Inflammatory macrophage (primary cell): ENCODE results near the gene ITGB5.
A peak's percentile ranks its signal among the peaks of the same experiment; 100 is the strongest.

Source experiments
- DNase-seq, 2 donors: peaks; one replicate each; pipeline ENCODE4 v3.0.0-alpha.2; 2020 to 2022

ITGB5 gene

DNA sequence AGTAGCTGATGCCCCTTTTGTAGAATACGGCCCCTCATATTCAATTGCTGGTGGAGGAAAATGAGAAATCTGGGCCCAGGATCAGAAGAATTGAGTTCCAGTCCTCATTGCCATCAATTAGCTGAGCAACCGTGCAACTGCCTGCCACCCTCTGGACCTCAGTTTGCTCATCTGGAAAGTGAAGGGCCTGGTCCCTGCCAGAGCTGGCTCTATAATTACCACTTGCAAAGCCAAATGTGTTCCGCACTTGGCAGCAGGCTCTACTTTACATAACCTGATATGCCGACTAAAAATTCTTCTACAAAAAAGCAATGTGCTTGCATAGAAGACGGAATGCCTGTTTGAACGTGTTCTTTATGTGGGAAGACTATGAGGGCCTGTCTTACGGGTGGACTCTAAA, 8.6 kb upstream of the ITGB5 start:
- no peak for DNase-seq

DNA sequence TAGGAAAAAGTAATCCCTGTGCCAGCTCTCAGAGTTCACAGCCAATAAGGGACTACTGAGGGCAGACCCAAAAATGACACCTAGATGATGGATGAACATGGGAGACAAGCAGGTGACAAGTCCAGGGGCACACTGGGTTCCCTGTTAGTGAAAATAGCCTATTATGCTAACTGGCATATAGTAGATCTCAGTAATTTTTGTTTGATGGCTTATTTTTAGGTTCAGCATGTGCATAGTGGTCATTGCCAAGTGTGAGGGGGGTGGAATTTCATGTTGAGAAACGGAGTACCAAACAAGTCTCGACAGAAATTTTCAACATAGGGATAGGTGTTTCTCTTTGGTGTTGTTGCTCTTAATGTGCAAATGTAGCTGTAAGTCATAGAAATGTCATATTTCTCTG, 6.4 kb upstream of the ITGB5 start:
- DNase-seq = no peak

DNA sequence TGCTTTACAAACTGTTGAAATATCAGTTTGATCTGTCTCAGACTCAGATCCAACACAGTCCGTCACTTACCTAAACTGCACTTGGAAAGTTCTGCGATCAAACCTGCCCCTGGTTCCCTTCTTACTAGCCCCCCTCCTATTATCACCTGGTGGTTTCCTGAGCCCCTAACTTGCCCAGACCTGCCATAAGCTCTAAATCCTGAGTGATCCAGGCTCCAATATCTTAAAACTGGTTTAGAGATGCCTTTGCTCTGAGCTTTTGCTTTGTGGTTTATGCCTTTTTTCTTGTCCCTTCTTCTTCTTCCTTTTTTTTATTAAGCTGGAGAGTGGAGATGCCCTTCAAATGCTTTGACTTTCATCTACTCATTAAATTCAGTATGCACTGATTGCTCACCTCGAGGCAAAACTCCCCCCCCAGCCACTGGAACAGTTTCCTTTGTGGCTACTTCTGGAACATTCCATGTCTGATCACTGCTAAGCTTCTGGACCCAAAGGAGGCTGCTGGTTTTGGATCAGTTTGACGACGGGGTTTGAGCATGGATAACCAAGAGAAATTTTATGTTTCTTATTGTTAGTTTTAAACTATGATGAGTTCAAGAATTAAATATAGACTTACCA, 3.5 kb upstream of the ITGB5 start:
- no peak for DNase-seq

DNA sequence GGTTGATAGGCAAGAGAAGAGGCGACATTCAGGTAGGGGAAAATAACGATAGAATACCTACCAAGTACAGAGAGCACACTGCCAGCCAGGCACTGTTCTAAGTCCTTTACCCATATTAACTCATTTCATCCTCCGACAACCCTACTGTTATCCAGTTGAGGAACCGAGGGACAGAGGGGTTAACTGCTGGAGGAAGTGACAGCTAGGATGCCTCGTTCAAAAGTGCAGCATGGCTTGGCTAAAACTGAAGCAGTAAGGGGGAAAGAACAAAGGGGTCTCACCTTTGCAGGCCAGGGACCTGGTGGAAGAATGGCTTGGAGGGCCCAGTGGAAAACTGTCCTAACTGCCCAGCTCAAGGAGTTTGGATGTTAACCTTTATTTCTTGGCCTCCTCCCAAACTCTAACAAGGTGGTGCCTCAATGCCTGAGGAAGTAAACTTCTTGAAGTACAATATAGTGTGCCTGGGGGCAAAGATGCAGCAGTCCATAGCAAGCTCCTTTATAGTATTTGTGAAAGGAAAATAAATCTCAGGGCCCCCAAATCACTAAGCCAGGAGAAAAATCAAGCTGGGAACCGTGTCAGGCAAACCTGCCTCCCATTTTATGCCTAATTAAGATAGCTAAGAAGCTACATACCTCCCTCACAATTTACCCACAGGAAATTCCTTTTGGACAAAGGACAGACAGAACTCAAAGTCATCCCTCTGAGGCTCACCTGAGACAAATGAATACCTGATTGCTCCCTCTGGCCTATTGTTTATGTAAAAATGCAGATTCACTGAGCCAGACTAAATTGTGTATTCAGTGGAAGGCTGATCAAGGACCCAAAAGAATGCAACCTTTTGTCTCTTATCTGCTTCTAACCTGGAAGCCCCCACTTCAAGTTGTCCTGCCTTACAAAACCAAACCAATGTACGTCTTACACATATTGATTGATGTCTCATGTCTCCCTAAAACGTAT, 1.6 kb upstream of the ITGB5 start:
- DNase-seq = no peak

DNA sequence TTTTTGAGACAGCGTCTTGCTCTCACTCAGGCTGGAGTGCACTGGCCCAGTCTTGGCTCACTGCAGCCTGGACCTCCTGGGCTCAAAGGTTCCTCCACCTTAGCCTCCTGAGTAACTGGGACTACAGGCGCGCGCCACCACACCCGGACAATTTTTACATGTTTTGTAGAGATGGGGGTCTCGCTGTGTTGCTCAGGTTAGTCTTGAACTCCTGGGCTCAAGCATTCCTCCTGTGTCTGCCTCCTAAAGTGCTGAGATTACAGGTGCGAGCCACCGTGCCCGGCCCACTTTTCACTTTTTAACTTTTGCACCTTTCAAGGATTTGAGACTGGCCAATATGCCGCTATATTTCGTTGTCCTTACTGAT, 750 bp upstream of the ITGB5 start:
- DNase-seq = no peak

DNA sequence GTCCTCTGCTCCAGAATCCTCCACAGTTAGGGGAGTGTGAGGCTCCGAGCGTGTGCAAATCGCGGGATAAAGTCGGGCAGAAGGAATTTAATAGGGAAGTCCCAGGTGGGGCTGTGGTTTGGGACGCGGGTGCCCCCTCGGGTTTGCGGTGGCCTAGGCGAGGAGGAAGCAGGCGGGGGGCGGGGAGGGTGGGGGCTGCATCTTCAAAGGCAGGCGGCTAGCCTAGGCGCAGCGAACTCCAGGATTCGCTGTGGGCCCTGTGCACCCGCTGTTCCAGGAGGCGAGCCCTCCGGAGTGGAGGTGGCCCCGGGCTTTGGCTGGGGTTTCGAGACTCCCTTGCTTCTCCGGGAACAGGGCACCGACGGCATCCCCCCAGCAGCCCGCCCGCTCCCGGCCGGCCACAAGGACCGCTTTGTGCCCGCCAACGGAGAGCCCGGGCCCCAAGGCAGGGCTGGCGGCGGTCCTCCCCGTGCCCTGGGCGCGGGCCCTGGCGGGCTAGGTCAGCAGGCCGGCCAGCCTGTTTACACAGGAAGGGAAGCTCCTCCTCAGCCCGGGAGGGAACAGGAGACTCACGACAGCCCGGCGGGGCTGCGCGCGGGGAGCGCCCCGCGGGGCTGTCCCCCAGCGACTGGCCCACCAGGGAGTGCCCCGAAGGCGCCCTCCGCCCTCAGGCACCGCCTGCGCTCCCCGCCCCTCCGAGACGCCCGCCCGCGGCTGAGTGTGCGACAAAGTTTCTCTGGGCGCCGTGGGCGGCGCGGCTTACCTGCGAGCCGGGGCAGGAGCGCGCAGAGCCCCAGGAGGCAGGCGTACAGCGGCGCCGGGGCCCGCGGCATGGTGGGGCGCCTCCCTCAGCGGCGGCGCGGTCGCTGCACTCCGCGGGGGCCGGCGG, 753 bp downstream of the ITGB5 start:
- peak; percentile 23 to 52 for DNase-seq

DNA sequence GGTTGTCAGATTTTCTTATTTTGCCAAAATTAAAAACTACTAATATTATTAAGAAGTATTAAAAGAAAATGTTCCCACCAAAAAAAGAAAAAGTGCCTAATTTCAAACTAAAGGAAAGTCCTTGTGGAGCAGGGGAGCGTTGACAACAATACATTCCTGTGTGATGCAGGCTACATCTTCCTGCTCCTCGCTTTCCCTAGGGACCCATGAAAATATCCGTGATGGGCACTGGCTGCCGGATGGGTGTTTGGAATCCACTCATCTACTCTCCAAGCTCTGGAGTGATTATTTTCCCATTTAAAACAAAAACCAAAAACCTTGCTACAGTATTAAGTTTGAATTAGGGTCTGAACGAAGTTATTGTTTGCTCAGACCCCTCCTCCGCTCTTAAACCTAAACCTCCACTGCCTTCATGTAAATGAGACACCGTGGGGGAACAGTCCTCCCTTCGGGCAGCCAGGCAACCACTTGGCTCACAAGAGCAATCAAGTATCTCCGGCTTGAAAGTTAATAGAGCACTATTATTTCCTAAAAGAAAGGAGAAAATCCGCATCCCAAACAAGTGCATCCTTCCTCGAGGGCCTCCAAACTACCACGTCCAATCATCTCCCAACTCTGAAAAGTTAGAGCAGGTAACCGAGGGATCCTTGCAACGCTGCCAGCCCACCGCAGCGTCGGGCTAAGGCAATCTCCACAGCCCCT, 1.5 kb downstream of the ITGB5 start:
- no peak for DNase-seq

DNA sequence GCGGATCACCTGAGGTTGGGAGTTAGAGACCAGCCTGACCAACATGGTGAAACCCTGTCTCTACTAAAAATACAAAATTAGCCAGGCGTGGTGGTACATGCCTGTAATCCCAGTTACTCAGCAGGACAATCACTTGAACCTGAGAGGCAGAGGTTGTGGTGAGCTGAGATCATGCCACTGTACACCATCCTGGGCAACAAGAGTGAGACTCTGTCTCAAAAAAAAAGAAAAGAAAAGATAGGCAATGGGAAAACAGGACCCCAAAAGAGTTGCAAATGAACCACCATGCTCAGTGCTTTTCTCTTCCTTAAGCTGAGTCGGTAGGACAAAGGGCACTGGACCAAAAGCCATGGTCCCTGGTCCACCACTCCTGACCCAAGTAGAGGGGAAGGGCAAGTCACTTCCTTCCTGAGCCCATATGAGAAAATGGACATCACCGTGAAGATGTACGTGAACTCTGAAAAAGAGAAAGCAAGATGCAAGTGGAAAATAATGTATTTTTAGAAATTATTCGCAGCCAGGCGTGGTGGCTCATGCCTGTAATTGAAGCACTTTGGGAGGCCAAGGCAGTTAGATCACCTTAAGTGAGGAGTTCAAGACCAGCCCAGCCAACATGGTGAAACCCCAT, 2.6 kb downstream of the ITGB5 start:
- DNase-seq = no peak

DNA sequence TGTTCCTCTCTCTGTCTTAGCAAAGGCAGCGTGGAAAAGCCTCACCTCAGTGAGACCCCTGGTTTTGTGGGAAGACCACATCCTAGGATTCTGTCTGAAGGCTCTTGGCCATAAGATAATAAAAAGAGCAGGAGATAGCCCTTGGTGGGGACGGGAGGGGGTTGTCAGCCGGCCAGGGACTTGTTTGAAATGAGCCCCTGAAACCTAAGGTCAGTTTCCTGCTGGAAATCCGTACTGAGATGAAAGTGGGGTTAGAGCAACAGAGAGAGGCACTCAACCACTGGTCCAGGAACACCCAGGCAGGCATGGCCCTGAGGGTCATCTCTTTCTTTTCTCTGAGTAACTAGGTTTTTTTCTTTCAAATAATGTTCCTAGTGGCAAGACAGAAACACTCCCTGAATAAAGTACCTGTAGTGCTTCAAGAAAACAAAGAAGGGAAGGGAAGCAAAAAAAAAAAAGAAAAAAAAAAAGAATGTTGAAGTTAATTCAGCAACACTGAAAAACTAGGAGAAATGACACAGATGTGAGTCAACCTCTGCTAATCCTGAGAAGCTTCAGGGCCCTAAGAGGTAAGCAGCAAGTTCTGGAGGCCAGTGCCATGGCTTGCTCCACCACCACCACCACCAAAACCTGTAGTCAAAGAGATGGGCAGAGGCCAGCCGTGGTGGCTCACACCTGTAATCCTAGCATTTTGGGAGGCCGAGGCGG, 3.2 kb downstream of the ITGB5 start:
- DNase-seq = no peak

DNA sequence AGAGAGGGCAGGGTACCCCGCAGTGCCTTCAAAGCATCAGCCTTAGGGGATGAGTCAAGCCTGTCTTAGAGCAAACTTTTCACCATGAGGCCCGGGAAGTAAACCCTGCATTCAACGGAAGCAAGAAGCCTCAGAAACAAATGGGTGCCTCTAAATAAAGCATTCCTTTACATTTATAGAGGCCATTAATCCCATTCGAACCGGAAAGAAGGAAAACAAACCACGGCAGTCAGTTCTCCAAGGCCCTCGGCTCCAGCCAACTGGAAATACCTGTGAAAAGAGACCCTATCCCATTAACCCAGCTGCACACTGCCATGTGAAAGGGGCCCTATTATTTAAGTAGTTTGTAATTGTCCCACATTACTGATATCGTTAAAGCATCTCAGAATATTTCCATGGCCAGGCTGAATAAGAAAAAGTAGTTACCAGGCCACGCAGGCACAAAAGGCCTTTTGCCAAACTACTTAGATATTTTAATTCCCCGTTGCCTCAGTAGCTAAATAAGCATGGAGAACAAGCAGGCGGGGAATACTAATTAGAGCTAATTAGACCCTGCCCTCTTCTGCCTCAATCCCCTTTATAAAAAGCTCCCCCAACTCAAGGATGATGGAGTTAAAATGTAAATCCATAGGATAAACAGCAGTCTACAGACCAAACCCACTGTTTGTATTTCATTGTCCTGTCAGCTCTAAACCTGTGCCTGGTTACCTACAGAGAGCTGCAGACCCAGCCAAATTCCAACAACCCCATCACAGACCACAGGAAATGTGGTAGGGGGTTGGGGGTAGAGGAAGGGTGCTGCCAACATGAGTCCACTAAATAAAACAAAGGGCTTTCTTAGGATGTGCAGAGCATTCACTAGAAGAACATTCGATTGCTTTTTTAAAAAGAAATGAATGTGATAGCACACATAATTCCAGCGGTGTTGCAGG, 4.1 kb downstream of the ITGB5 start:
- DNase-seq = no peak

DNA sequence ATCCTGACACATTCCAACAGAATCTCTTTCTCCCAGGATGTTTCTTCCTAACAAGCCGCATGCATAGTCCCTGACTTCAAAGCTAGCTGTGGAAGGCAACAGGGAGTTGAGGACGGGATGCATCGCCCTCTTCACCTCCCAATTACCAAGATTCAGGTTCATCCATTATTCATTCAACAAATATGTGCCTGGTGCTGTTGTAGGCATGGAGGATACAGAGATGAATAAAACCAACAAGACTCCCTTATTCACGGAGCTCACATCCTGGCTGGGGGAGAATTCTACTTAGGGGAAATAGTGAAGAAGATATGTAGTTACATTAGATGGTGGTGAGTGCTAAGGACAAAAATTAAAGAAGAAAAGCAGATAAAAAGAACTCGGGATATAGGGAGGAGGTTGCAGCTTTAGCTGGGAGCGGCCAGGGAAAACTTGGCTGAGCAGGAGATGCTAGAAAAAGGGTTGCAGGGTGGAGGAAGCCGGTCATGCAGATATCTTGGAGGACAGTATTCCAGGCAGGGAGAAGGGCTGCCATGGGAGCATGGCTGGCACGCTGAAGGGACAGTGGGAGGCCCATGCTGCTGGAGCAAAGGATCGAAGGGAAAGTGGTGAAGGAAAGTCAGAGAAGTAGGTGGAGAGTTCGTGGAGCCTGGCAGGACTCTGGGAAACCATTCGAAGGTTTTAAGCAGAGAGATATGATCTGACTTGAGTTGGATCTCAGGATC, 5.0 kb downstream of the ITGB5 start:
- no peak for DNase-seq

DNA sequence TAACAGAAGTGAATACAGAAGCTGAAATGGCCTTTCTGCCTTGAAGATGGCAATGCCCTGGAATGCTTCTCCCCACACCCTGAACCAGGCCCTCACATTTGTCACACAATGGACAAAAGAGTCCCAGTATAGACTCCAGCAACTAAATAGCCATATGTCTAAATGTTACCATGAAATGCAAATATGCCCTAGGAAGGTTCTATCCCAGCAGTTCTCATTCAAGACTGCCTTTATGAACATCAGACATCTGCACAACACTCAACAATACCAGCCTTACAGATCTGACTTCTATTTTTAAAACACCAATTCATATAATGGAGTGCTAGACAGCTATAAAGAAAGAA, 7.9 kb downstream of the ITGB5 start:
- no peak for DNase-seq

DNA sequence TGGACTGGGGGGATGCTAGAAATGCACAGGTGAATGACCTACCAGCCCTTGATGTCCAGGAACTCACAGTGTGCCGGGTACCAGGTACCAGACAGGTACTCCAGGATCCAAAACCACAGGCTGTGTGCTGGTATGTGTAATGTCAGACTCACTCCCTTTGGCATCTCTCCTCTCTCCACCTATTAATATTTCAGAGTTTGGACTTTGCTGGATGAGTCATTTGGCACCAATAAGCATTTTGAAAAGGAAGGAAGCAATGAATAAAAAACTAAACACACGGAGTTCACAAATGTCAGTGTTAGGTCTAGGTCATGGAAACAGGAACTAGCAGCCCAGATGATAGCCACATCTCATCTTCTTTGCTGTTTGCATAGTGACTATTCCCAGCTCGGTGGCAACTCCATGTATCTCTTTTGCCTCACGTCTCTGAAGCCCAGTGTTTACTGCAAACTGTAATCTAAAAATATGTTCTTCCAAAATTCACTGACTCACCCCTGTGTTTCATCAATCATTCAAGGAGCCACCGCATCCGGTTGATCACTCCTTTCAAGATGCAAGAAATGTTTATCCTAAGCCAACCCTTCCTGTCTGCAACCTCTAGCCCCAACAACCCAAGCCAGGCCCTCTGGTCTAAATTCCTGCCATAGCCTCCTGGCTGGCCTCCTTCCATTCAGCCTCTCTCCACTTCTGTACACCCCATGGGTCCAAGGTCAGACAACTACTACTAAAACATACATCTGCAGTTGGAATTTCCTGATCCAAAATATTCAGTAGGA, 8.4 kb downstream of the ITGB5 start:
- DNase-seq = peak; percentile 46 to 54

DNA sequence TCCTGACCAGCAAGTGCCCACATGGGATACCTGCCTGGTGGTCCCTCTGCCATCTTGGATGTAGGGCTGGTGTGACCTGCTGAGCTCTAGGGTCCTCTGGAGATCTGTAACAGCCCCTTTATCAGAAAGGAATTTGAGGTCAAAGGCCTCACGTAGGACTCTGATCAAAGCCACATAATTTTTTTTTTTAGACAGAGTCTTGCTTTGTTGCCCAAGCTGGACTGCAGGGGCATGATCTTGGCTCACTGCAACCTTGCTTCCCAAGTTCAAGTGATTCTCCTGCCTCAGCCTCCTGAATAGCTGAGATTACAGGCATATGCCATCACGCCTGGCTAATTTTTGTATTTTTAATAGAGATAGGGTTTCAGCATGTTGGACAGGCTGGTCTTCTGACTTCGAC, 9.5 kb downstream of the ITGB5 start:
- DNase-seq = no peak

DNA sequence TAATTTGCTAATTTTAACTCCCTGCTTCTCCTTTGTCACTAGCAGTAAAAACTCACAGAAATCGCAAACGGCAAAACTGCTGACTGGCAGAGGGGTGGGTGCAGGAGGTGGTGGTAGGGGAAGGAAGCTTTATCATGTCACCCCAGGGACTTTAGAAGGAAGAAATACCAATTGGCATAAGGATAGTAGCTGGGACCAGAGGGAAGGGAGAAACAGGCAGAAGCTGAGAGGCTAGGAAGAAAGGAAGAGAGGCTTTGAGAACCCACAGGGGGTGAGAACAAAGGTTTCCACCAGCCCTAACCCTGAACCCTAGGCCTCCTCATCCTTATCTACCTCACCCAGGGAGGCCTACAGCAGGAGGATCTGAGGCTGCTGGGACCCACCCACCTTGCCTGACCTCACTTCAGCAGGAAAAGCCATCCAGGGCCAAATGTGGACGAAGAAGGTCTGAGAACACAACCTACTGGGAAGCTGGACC, 10.7 kb downstream of the ITGB5 start:
- DNase-seq = peak; percentile 76 to 78

DNA sequence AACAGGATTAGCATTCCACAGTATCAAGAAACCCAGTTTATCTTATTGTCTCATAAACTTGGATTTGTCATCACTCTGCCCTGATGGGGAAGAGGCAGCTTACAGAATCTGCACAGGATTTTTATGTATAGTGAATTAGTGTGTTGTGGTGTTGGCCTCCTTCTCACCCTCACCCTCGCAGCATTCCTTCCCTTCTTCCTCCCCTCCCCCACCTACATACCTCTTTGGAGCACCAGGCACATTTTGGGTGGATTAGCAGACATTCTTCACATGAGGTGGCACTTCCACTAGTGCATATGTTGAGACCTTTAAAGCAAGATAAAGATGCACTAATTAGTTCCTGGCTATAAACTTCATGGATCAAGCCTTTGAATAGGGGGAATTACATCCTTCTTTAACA, 13.9 kb downstream of the ITGB5 start:
- no peak for DNase-seq

DNA sequence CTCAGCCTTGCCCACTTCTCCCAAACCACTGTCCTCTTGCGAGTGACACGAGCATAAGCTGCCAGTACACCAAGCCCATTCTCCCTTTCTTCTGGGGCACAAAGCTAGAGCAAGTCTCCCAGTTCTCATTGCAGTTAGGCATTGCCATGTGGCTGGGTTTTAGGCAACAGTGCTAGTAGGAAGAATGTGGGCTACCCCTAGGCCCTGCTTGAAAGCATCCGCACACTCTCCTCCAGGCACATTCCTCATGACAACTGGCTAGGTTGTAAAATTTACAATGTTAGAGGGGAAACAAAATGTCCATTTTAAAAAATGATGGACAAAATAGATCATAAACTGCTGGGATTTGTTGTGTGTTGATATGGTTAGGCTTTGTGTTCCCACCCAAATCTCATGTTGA, 19.7 kb downstream of the ITGB5 start:
- DNase-seq = no peak

DNA sequence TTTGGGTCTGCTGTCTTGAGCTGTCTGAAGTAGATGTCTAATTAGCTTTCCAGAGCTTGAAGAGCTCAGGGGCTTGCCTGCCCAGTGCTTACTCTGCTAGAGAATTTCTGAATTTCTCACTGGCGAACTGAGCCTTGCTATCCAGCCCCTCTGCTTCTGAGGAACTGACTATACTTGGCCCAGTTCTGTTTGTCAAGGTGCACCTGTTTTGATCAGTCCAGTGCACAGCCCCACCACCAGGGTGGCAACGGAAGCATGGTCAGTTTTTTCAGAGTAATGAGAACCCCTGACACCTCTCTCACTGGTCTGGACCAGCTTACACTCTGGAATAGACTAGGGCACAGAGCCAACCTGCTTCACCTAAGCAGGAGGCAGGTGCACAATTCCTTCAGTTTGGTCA, 25.2 kb downstream of the ITGB5 start:
- no peak for DNase-seq

DNA sequence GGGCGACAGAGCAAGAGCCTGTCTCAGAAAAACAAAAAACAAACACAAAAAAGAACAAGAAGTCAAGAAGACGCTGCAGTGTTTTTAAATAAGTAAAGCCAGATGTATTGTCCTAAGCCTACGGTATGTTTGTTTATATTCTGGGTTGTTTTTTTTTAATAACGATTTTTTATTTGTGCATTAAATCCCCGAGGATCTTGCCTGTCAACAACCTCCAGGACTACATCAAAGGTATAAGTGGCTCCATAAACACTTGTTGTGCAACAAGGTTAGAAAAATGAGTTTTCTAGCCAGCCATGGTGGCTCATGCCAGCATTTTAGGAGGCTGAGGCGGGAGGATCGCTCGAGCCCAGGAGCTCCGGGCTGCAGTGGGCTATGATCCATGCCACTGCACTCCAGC, 26.1 kb downstream of the ITGB5 start:
- DNase-seq = no peak
